DOHH2 (cell line): Measurements from ENCODE around the gene DNAI4.

ENCODE experiments used
- H3F3A ChIP-seq: fragments of 200-600 bp; sonication (generic), shearing (Covaris generic); 2 replicates; pipeline ENCODE4 v1.6.0; 2016; ENCODE audit warnings: antibody characterized with exemption, mild to moderate bottlenecking; ENCODE audit not compliant: control insufficient read depth, insufficient read depth
- H3K27ac ChIP-seq: fragments of 200-600 bp; sonication (generic); 2 replicates; pipeline ENCODE4 v1.5.1; 2014; ENCODE audit warnings: low read depth, mild to moderate bottlenecking, low read length, moderate library complexity
- H3K27me3 ChIP-seq: fragments of 200-600 bp; sonication (generic); 2 replicates; pipeline ENCODE4 v1.6.1; 2014; ENCODE audit warnings: mild to moderate bottlenecking, low read length, mixed read lengths; ENCODE audit not compliant: control insufficient read depth
- H3K36me3 ChIP-seq: fragments of 200-600 bp; sonication (generic); 2 replicates; pipeline ENCODE4 v1.6.1; 2014; ENCODE audit warnings: mild to moderate bottlenecking, low read length, moderate library complexity, mixed read lengths; ENCODE audit not compliant: control insufficient read depth
- H3K4me1 ChIP-seq: fragments of 200-600 bp; sonication (generic); 2 replicates; pipeline ENCODE4 v1.6.1; 2014; ENCODE audit warnings: mild to moderate bottlenecking, low read length, mixed read lengths; ENCODE audit not compliant: control insufficient read depth
- H3K4me2 ChIP-seq: fragments of 200-600 bp; sonication (generic); 2 replicates; pipeline ENCODE4 v1.6.0; 2014; ENCODE audit warnings: mild to moderate bottlenecking, low read length, moderate library complexity
- H3K4me3 ChIP-seq: fragments of 200-600 bp; sonication (generic); 2 replicates; pipeline ENCODE4 v1.5.1; 2014; ENCODE audit warnings: mild to moderate bottlenecking, low read length, mixed read lengths
- H3K79me2 ChIP-seq: fragments of 200-600 bp; sonication (generic); 2 replicates; pipeline ENCODE4 v1.6.1; 2014; ENCODE audit warnings: mild to moderate bottlenecking, low read length, mixed read lengths; ENCODE audit not compliant: control insufficient read depth
- H3K9me2 ChIP-seq: fragments of 200-600 bp; sonication (generic); replicated peaks from 2 replicates; pipeline ENCODE4 v1.6.1; 2014; ENCODE audit warnings: mild to moderate bottlenecking, low read length, mixed read lengths; ENCODE audit not compliant: control insufficient read depth
- H3K9me3 ChIP-seq: fragments of 200-600 bp; sonication (generic); 2 replicates; pipeline ENCODE4 v1.6.1; 2014; ENCODE audit warnings: antibody characterized with exemption, low read length, mixed read lengths; ENCODE audit not compliant: control insufficient read depth, insufficient read depth
- H4K20me1 ChIP-seq: fragments of 200-600 bp; sonication (generic); 2 replicates; pipeline ENCODE4 v1.6.0; 2014; ENCODE audit warnings: low read depth, mild to moderate bottlenecking, antibody characterized with exemption, low read length, moderate library complexity; ENCODE audit not compliant: control insufficient read depth, insufficient read depth
- CTCF ChIP-seq: fragments of 200-600 bp; sonication (generic); IDR thresholded peaks from one replicate; pipeline ENCODE4 v1.5.1; 2014; ENCODE audit warnings: antibody characterized with exemption, mild to moderate bottlenecking, low read depth, low read length; ENCODE audit not compliant: poor library complexity, severe bottlenecking
- EZH2phosphoT487 ChIP-seq: fragments of 200-600 bp; sonication (generic); IDR thresholded peaks from 2 replicates; pipeline ENCODE4 v1.6.1; 2017; ENCODE audit warnings: borderline replicate concordance, mild to moderate bottlenecking, antibody characterized with exemption, low read length, moderate library complexity, mixed read lengths

The DNAI4 gene

GRCh38 chr1:66768965-66769364 is 155.7 kb downstream of the DNAI4 start:
- H4K20me1 ChIP-seq = no peaks in the 10 kb centered on the region
- no peak overlapping the region for H3K4me2 ChIP-seq
- no peak overlapping the region for H3K27ac ChIP-seq
- H3K9me2 ChIP-seq = no peaks in the 10 kb centered on the region
- no peaks in the 10 kb centered on the region for H3K79me2 ChIP-seq
- TF ChIP-seq EZH2phosphoT487 = no peak
- TF ChIP-seq CTCF = no peak
- no peak overlapping the region for H3K4me3 ChIP-seq
- H3K27me3 ChIP-seq = no peaks in the 10 kb centered on the region; the same call in 1 of the 2 replicates
- H3K36me3 ChIP-seq = no peaks in the 10 kb centered on the region
- no peaks in the 10 kb centered on the region for H3F3A ChIP-seq
- no peaks in the 10 kb centered on the region for H3K9me3 ChIP-seq
- H3K4me1 ChIP-seq = 0 out of 2 replicates have a peak, but pooled peaks cover 3% of the 10 kb centered on the region

- no peaks in the 10 kb centered on the region for H3K9me2 ChIP-seq
These were observed 157.0 kb downstream of the DNAI4 start for GRCh38 chr1:66767626-66768025.

GRCh38 chr1:66764994-66765578 is 159.6 kb downstream of the DNAI4 start:
- 0 out of 2 replicates have a peak, but pooled peaks cover 3% of the 10 kb centered on the region for H3K4me1 ChIP-seq
- no peaks in the 10 kb centered on the region; the same call in 1 of the 2 replicates for H3K27me3 ChIP-seq
- H3K36me3 ChIP-seq = no peaks in the 10 kb centered on the region
- no peak overlapping the region for H3K27ac ChIP-seq
- no peaks in the 10 kb centered on the region for H3K9me2 ChIP-seq
- TF ChIP-seq EZH2phosphoT487 = no peak
- peak; percentile 81 for TF ChIP-seq CTCF
- H3K79me2 ChIP-seq = no peaks in the 10 kb centered on the region
- peak overlapping the region; percentile 14; the same call in 1 of the 2 replicates for H3K4me2 ChIP-seq
- no peaks in the 10 kb centered on the region for H4K20me1 ChIP-seq
- H3F3A ChIP-seq = no peaks in the 10 kb centered on the region
- H3K4me3 ChIP-seq = no peak overlapping the region
- H3K9me3 ChIP-seq = no peaks in the 10 kb centered on the region

More at GRCh38 chr1:66767626-66768025, 157.0 kb downstream of the DNAI4 start:
- H3K27ac ChIP-seq = no peak overlapping the region
- no peaks in the 10 kb centered on the region for H4K20me1 ChIP-seq
- H3F3A ChIP-seq = no peaks in the 10 kb centered on the region
- no peaks in the 10 kb centered on the region for H3K79me2 ChIP-seq
- 0 out of 2 replicates have a peak, but pooled peaks cover 3% of the 10 kb centered on the region for H3K4me1 ChIP-seq
- H3K36me3 ChIP-seq = no peaks in the 10 kb centered on the region
- no peak overlapping the region for H3K4me2 ChIP-seq
- H3K9me3 ChIP-seq = no peaks in the 10 kb centered on the region
- H3K27me3 ChIP-seq = no peaks in the 10 kb centered on the region; the same call in 1 of the 2 replicates
- no peak overlapping the region for H3K4me3 ChIP-seq
- TF ChIP-seq CTCF (no peak), EZH2phosphoT487 (no peak)
